Spinal cord (tissue), 10 donors: ENCODE measurements around the gene TPPP. TPM values are rescaled to one million over a fixed set of nuclear protein-coding genes. Genes with fewer than 3 reads are reported as not detected.
"Not testable (repeated sequence)": the region's sequence is repeated elsewhere in the genome, so short reads cannot be mapped to it uniquely, and the experiment has no call there.

Source experiments
- DNase-seq, 6 donors: peaks; one replicate each; pipeline versions ENCODE4 v3.0.0 to v3.0.0-alpha.2; 2013 to 2015; ENCODE audit warnings: low spot score in 6 of 6, low read depth in 4 of 6
- H3K27ac ChIP-seq: one replicate; pipeline ENCODE4 v1.5.1; 2013; ENCODE audit warnings: low read depth, low read length, control low read depth
- H3K27me3 ChIP-seq: one replicate; pipeline ENCODE4 v1.6.1; 2013; ENCODE audit warnings: low read length; ENCODE audit not compliant: control insufficient read depth, insufficient read depth
- H3K36me3 ChIP-seq: one replicate; pipeline ENCODE4 v1.6.1; 2013; ENCODE audit warnings: low read length; ENCODE audit not compliant: control insufficient read depth, insufficient read depth
- H3K4me1 ChIP-seq: one replicate; pipeline ENCODE4 v1.6.1; 2013; ENCODE audit warnings: low read length; ENCODE audit not compliant: control insufficient read depth, insufficient read depth
- H3K4me3 ChIP-seq: one replicate; pipeline ENCODE4 v1.5.1; 2013; ENCODE audit warnings: low read depth, low read length, control low read depth
- H3K9me3 ChIP-seq: one replicate; pipeline ENCODE4 v1.6.1; 2013; ENCODE audit warnings: low read length; ENCODE audit not compliant: control insufficient read depth, insufficient read depth
- WGBS: methylation state at CpG from one replicate; pipeline ENCODE4 v1.1.5; 2013; ENCODE audit warnings: missing lambda C conversion rate; ENCODE audit not compliant: insufficient coverage; 5-methylcytosine and 5-hydroxymethylcytosine counted together
- long read RNA-seq, 4 donors: transcript quantifications; one replicate each; lab custom pipeline, GENCODE V29; 2026
- polyA plus RNA-seq, 2 donors: library from polyadenylated mRNA; unstranded; fragments of 120-200 nt; gene quantifications; one replicate each; pipeline ENCODE4 v1.2.1, GENCODE V29; 2013; ENCODE audit not compliant: insufficient read length in 2 of 2
- total RNA-seq, 2 donors: library from RNA; depleted of rRNA in 1 of 2; stranded (reverse); fragments of 120-200 nt in 1 of 2; fragments of >200 nt in 1 of 2; gene quantifications; one replicate each; pipeline versions ENCODE4 v1.2.3 to v1.2.4, GENCODE V29; 2013 to 2014
- donor health status: healthy.

The TPPP gene
- total RNA-seq (10 to 100 TPM; 17.4 to 27.9 TPM), polyA plus RNA-seq (10 to 100 TPM; 57.8 to 64.0 TPM)
- long read RNA-seq, donor 1, full-length matches to known transcripts = 13 of 13 reads
- long read RNA-seq, donor 1, partial matches to known transcripts = 0 of 13 reads
- long read RNA-seq, donor 1, other reads (novel, unspliced or antisense) = 0 of 13 reads
- long read RNA-seq, donor 2, full-length matches to known transcripts = 4 of 4 reads
- long read RNA-seq, donor 2, partial matches to known transcripts = 0 of 4 reads
- long read RNA-seq, donor 2, other reads (novel, unspliced or antisense) = 0 of 4 reads
- long read RNA-seq, donor 3, full-length matches to known transcripts = 7 of 7 reads
- long read RNA-seq, donor 3, partial matches to known transcripts = 0 of 7 reads
- long read RNA-seq, donor 3, other reads (novel, unspliced or antisense) = 0 of 7 reads
- long read RNA-seq, donor 4, full-length matches to known transcripts = 2 of 2 reads
- long read RNA-seq, donor 4, partial matches to known transcripts = 0 of 2 reads
- long read RNA-seq, donor 4, other reads (novel, unspliced or antisense) = 0 of 2 reads

- not testable (repeated sequence) for H3K27ac ChIP-seq, H3K36me3 ChIP-seq, H3K9me3 ChIP-seq
- Histone ChIP-seq H3K4me3 (peak within 1 kb of the TSS; percentile 41), H3K4me1 (peaks cover 17% of the 10 kb centered on the region), H3K27me3 (peaks cover 12% of the 10 kb centered on the region)
- DNase-seq = peak in 5 of 6 donors; percentile 58 to 94 (median 84)
- 0% methylated on average over 62 of the region's 109 CpGs for WGBS
Observed at GRCh38 chr5:693271-694041, at the start of gene TPPP. Gene TPPP (minus strand): TSS chr5:693352. CDS start chr5:678060, 15,292 bp downstream.

GRCh38 chr5:742276-742675 lies 49.1 kb upstream of the TPPP start:
- H3K9me3 ChIP-seq, H3K4me3 ChIP-seq, DNase-seq, H3K36me3 ChIP-seq, H3K27ac ChIP-seq, H3K4me1 ChIP-seq, H3K27me3 ChIP-seq: not testable (repeated sequence)
- WGBS = 97% methylated on average over 5 of the region's 6 CpGs

DNA sequence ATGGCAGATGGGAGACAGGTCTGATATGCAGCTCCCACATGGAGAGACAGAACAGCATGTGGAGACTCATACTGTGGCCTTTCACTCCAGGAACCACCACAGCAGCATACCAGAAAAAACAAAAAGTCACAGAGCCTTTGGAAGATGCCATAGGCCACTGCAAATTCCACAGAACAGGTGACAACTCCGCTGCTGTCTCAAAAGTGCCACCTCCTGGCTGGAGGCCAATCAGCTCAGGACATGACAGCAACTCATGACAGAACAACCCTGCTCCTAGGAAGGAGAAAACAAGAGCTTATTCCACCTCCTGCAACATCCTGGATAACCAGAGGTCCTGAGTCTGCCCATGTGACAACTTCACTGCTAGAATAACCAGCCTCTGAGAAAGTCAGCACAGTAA lies 41.0 kb upstream of the TPPP start:
- not testable (repeated sequence) for H3K4me3 ChIP-seq, H3K9me3 ChIP-seq, H3K4me1 ChIP-seq, H3K36me3 ChIP-seq, H3K27me3 ChIP-seq, H3K27ac ChIP-seq, DNase-seq
- WGBS = no CpG with 5 or more reads among the region's 1 CpG

DNA sequence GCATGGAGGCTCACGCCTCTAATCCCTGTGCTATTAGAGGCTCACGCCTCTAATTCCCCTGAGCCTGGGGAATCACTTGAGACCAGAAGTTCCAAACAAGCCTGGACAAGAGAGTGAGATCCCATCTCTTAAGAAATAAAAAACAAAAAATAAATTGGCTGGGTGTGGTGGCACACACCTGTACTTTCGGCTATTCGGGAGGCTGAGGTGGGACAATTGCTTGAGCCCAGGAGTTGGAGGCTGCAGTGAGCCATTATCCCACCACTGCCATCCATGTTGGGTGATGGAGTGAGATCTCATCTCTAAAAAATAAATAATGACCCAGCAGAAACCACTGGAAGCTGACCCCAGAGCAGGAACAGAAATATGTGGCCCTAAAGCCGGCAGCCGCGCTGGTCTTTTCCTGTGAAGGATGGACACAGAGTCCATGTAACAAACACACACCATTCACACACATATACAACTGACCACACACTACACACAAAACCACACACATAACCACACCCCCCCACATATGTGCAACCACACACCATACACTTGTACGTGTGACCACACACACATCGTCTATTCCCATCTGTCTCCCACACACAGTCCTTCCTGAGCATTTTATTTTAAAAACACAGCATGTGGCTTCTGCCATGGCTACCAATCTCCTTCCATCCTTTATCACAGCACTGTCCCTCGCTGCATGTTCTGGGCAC lies 39.8 kb upstream of the TPPP start:
- not testable (repeated sequence) for DNase-seq, H3K36me3 ChIP-seq, H3K9me3 ChIP-seq, H3K4me3 ChIP-seq, H3K27ac ChIP-seq, H3K27me3 ChIP-seq, H3K4me1 ChIP-seq
- 91% methylated on average over 5 of the region's 10 CpGs for WGBS

DNA sequence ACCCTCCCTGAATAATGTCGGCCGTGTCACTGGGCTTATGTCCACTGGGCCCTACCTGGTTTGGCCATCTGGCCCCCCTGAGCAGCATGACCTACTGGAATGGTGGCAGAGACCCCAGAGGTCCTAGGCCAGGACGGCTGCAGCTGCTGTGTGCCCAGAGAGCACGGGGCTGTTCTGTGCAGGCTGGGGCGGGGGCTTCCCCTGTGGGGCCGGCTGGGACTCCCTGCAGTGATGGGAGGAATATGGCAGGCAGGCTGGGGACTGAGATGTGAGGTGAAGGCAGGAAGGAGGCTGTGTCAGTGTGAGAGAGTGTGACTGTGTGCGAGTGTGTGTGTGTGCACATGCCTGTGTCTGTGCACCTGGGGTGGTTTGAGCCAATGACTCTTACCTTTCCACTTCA lies 36.1 kb upstream of the TPPP start:
- DNase-seq, H3K27me3 ChIP-seq, H3K4me3 ChIP-seq, H3K4me1 ChIP-seq, H3K36me3 ChIP-seq, H3K9me3 ChIP-seq, H3K27ac ChIP-seq: not testable (repeated sequence)
- WGBS = no CpG with 5 or more reads among the region's 7 CpGs

DNA sequence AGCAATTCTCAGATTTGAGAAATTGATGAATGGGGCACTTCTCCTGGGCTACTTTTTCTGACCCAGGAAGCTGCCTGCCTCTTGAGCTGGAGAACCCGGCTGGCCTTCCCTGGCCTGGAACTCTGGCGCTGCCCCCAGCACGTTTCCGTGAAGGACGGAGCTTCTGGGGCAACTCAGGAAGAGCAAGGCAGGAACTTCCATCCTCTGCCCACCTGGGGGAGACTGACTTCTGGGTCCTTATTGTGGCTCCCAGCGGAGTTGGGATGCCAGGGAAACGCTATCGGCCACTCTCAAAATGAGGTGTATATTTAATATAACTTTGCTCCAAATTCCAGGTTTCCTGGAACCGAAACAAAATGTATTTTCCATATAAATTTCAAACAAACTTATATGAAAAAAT lies 33.9 kb upstream of the TPPP start:
- not testable (repeated sequence) for H3K9me3 ChIP-seq, H3K27me3 ChIP-seq

GRCh38 chr5:723865-724264 lies 30.7 kb upstream of the TPPP start:
- WGBS = no CpG with 5 or more reads among the region's 6 CpGs
- H3K4me1 ChIP-seq, H3K36me3 ChIP-seq, DNase-seq, H3K27me3 ChIP-seq, H3K9me3 ChIP-seq, H3K27ac ChIP-seq, H3K4me3 ChIP-seq: not testable (repeated sequence)

More for the DNA sequence above, 33.9 kb upstream of the TPPP start:
- 20% methylated on average over 1 of the region's 9 CpGs for WGBS
- not testable (repeated sequence) for H3K27ac ChIP-seq, H3K4me3 ChIP-seq, H3K36me3 ChIP-seq, H3K4me1 ChIP-seq, DNase-seq

DNA sequence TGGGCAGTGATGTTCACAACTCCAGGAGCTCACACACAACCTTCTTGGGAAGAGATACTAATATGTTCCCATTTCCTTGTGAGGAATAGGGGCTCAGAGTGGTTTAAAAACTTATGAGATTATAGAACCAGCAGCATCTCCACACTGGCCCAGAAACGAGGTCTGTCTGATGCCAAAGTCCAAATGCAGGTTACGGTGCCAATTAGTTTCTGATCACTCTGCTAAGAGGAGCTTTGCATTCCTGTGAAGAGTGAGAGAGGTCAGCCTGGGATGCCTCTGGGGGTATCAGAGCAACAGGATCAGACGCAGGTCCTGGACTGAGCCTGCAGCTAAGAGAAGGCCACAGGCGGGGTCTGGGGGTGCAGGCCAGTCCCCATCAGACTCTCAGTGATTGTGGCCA lies 30.2 kb upstream of the TPPP start:
- not testable (repeated sequence) for H3K36me3 ChIP-seq, H3K27me3 ChIP-seq, H3K4me3 ChIP-seq, DNase-seq, H3K4me1 ChIP-seq, H3K27ac ChIP-seq
- H3K9me3 ChIP-seq = peaks cover 10% of the 10 kb centered on the region
- WGBS = no CpG with 5 or more reads among the region's 4 CpGs

- H3K4me3 ChIP-seq, H3K36me3 ChIP-seq, H3K27me3 ChIP-seq, H3K27ac ChIP-seq, H3K4me1 ChIP-seq, DNase-seq: not testable (repeated sequence)
- peaks cover 10% of the 10 kb centered on the region for H3K9me3 ChIP-seq
- WGBS = 50% methylated on average over 1 of the region's 1 CpG
Observed at GRCh38 chr5:719379-719778, 26.2 kb upstream of the TPPP start.
